IPS-20b (cell line): ENCODE results near the gene MIS18A.

ENCODE experiments used
- H3K27ac ChIP-seq: one replicate; pipeline ENCODE4 v1.5.1; 2013; ENCODE audit warnings: low read length
- H3K27me3 ChIP-seq: 2 replicates; pipeline ENCODE4 v1.6.1; 2013; ENCODE audit warnings: mild to moderate bottlenecking, low read length, inconsistent platforms; ENCODE audit not compliant: insufficient read depth
- H3K36me3 ChIP-seq: 2 replicates; pipeline ENCODE4 v1.6.1; 2013; ENCODE audit warnings: low read depth, mild to moderate bottlenecking, inconsistent platforms, low read length, moderate library complexity; ENCODE audit not compliant: insufficient read depth
- H3K4me1 ChIP-seq: 2 replicates; pipeline ENCODE4 v1.6.1; 2013; ENCODE audit warnings: mild to moderate bottlenecking, control low read depth, inconsistent platforms, low read length, moderate library complexity; ENCODE audit not compliant: insufficient read depth
- H3K4me3 ChIP-seq: 2 replicates; pipeline ENCODE4 v1.5.1; 2013; ENCODE audit warnings: mild to moderate bottlenecking, low read length, inconsistent platforms
- H3K9ac ChIP-seq: 2 replicates; pipeline ENCODE4 v1.6.1; 2013; ENCODE audit warnings: low read depth, mild to moderate bottlenecking, inconsistent platforms, low read length, moderate library complexity
- H3K9me3 ChIP-seq: 2 replicates; pipeline ENCODE4 v1.6.1; 2013; ENCODE audit warnings: mild to moderate bottlenecking, low read depth, low read length, inconsistent platforms; ENCODE audit not compliant: insufficient read depth

MIS18A gene

DNA sequence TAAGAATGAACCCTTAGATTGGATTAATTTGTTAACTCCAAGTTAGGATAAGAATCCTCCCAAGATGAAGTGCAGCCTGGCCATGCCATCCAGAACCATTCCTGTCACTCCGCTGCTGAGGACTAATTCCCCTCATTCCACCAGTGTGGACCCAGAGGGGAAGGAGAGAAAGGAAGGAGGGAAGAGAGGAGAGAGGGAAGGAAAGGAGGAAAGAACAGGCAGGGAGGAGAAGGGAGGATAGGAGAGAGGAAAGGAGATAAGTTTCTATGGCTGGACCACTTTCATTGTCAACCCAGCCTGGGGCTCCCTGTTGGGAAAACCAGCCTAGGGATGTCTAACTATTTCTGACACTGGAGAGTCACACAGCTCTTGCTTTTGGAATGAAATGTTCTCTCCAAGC, 24.5 kb upstream of the MIS18A start:
- no peak overlapping the region for H3K27ac ChIP-seq

GRCh38 chr21:32302560-32302959, 23.7 kb upstream of the MIS18A start:
- Histone ChIP-seq H3K27ac (no peak overlapping the region), H3K4me3 (no peak overlapping the region), H3K4me1 (peaks cover 2% of the 10 kb centered on the region; the same call in 1 of the 2 replicates), H3K27me3 (no peaks in the 10 kb centered on the region), H3K36me3 (no peaks in the 10 kb centered on the region), H3K9ac (no peak overlapping the region), H3K9me3 (no peaks in the 10 kb centered on the region)

More for the DNA sequence above, 24.5 kb upstream of the MIS18A start:
- Histone ChIP-seq H3K9me3 (no peaks in the 10 kb centered on the region), H3K4me1 (peaks cover 2% of the 10 kb centered on the region; the same call in 1 of the 2 replicates), H3K4me3 (no peak overlapping the region), H3K9ac (no peak overlapping the region), H3K36me3 (peaks cover 2% of the 10 kb centered on the region), H3K27me3 (no peaks in the 10 kb centered on the region)

GRCh38 chr21:32301596-32301995, 22.7 kb upstream of the MIS18A start:
- Histone ChIP-seq H3K4me1 (peaks cover 2% of the 10 kb centered on the region; the same call in 1 of the 2 replicates), H3K9ac (no peak overlapping the region), H3K9me3 (no peaks in the 10 kb centered on the region), H3K4me3 (no peak overlapping the region), H3K36me3 (no peaks in the 10 kb centered on the region), H3K27me3 (no peaks in the 10 kb centered on the region), H3K27ac (no peak overlapping the region)

- Histone ChIP-seq H3K4me3 (no peak overlapping the region), H3K9ac (no peak overlapping the region), H3K36me3 (no peaks in the 10 kb centered on the region), H3K27ac (no peak overlapping the region), H3K4me1 (no peaks in the 10 kb centered on the region), H3K9me3 (no peaks in the 10 kb centered on the region), H3K27me3 (no peaks in the 10 kb centered on the region)
These were observed 21.4 kb upstream of the MIS18A start for GRCh38 chr21:32300117-32300681.

DNA sequence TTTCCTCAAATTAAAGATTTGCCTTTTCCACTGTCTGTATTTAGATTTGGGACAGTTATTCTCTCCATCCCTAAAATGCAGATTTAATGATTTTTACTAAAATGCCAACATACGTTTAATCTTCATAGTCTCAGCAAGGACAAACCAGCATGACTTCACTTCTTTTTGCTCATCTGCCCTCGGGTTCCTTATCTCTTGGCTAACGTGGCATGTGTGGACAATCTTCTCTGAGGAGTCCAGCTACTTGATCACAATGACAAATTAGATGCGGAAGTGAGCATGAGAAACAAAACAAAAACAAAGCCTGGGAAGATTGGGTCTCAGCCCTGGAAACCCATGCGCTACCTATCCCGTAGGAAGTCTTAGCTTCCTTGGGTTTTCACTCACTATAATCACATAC, 20.8 kb upstream of the MIS18A start:
- no peak overlapping the region for H3K27ac ChIP-seq
- no peaks in the 10 kb centered on the region for H3K4me1 ChIP-seq
- H3K9ac ChIP-seq: no peak overlapping the region
- H3K27me3 ChIP-seq: no peaks in the 10 kb centered on the region
- no peak overlapping the region for H3K4me3 ChIP-seq
- H3K9me3 ChIP-seq: no peaks in the 10 kb centered on the region
- no peaks in the 10 kb centered on the region for H3K36me3 ChIP-seq

- H3K4me1 ChIP-seq: no peaks in the 10 kb centered on the region
- no peaks in the 10 kb centered on the region for H3K36me3 ChIP-seq
- no peak within 1 kb of the TSS for H3K27ac ChIP-seq
- no peak within 1 kb of the TSS for H3K4me3 ChIP-seq
- H3K27me3 ChIP-seq: no peaks in the 10 kb centered on the region
- H3K9ac ChIP-seq: no peak within 1 kb of the TSS
- H3K9me3 ChIP-seq: no peaks in the 10 kb centered on the region
These were observed 19.8 kb upstream of the MIS18A start, which contains the start of gene MRAP for GRCh38 chr21:32298658-32299081. MRAP (plus strand) TSS chr21:32298855; CDS start chr21:32298972, 117 bp downstream.

GRCh38 chr21:32298148-32298559, 19.3 kb upstream of the MIS18A start:
- H3K36me3 ChIP-seq: no peaks in the 10 kb centered on the region
- H3K4me3 ChIP-seq: no peak overlapping the region
- H3K9me3 ChIP-seq: no peaks in the 10 kb centered on the region
- no peaks in the 10 kb centered on the region for H3K27me3 ChIP-seq
- no peaks in the 10 kb centered on the region for H3K4me1 ChIP-seq
- H3K27ac ChIP-seq: no peak overlapping the region
- H3K9ac ChIP-seq: no peak overlapping the region

- no peaks in the 10 kb centered on the region for H3K36me3 ChIP-seq
- H3K27me3 ChIP-seq: no peaks in the 10 kb centered on the region
- no peak overlapping the region for H3K4me3 ChIP-seq
- H3K9ac ChIP-seq: no peak overlapping the region
- no peaks in the 10 kb centered on the region for H3K4me1 ChIP-seq
- no peaks in the 10 kb centered on the region for H3K9me3 ChIP-seq
- H3K27ac ChIP-seq: no peak overlapping the region
These were observed 18.6 kb upstream of the MIS18A start for GRCh38 chr21:32297449-32297848.

- no peak overlapping the region for H3K27ac ChIP-seq
- H3K4me1 ChIP-seq: no peaks in the 10 kb centered on the region
- H3K4me3 ChIP-seq: no peak overlapping the region
- H3K9me3 ChIP-seq: no peaks in the 10 kb centered on the region
- H3K9ac ChIP-seq: no peak overlapping the region
- H3K36me3 ChIP-seq: no peaks in the 10 kb centered on the region
- no peaks in the 10 kb centered on the region for H3K27me3 ChIP-seq
These were observed 6.6 kb upstream of the MIS18A start for GRCh38 chr21:32285476-32285875.

DNA sequence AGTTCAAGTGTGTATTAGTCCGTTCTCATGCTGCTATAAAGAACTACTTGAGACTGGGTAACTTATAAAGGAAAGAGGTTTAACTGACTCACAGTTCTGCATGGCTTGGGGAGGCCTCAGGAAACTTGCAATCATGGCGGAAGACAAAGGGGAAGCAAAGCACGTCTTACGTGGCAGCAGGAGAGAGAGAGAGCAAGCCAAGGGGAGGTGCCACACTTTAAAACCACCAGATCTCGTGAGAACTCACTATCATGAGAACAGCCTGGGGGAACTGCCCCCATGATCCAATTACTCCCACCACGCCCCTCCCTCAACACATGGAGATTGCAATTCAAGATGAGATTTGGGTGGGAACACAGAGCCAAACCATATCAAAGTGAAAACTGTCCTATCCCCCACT, 4.1 kb upstream of the MIS18A start:
- Histone ChIP-seq H3K9ac (no peak overlapping the region; the same call in 1 of the 2 replicates), H3K36me3 (no peaks in the 10 kb centered on the region), H3K27ac (no peak overlapping the region), H3K4me1 (peaks cover under 1% of the 10 kb centered on the region; the same call in 1 of the 2 replicates), H3K4me3 (no peak overlapping the region), H3K27me3 (no peaks in the 10 kb centered on the region), H3K9me3 (no peaks in the 10 kb centered on the region)

DNA sequence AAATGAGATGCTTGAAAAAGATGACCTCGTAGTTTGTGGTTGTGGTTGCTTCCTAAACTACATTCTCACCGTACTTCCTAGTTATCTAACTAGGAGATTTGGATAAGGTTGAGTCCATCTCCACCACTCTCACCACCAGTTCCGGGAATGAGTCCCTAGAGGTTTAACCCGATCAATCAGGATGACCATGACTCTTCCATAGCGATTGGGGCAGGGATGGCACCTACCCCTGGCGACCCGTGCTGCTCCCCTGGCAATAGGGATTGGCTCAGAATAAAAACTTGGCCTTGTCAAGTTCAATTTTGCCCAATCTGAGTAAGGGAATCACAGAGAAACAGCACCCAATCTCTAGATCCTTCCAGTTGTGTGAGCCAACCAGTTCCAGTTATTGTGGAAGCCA, 2.7 kb upstream of the MIS18A start:
- Histone ChIP-seq H3K27me3 (no peaks in the 10 kb centered on the region), H3K9me3 (no peaks in the 10 kb centered on the region), H3K36me3 (no peaks in the 10 kb centered on the region), H3K4me3 (no peak overlapping the region), H3K9ac (no peak overlapping the region), H3K4me1 (peaks cover 4% of the 10 kb centered on the region; the same call in 1 of the 2 replicates), H3K27ac (no peak overlapping the region)

DNA sequence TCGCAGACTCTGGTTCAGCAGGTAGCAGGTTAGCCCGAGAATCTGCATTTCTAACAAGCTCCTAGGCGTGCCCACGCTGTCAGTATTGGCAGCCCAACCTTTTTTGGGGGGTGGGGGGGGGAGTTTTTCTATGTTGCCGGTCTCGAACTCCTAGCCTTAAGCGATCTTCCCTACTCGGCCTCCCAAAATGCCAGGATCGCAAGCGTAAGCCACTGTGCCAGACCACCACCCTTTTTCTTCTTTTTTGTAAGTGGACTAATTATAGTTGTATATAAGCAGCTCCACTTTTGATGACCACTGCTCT, 480 bp upstream of the MIS18A start:
- peak overlapping the region; percentile 75; the same call in 1 of the 2 replicates for H3K9ac ChIP-seq
- H3K4me3 ChIP-seq: peak overlapping the region; percentile 75
- no peak overlapping the region for H3K27ac ChIP-seq
- no peaks in the 10 kb centered on the region for H3K27me3 ChIP-seq
- no peaks in the 10 kb centered on the region for H3K9me3 ChIP-seq
- peaks cover 6% of the 10 kb centered on the region for H3K36me3 ChIP-seq
- peaks cover 4% of the 10 kb centered on the region; the same call in 1 of the 2 replicates for H3K4me1 ChIP-seq
